GM23338 (cell line): ENCODE data around the gene ATP5MC2. TPM values are rescaled to one million over a fixed set of nuclear protein-coding genes. Genes with fewer than 3 reads are reported as not detected.

ENCODE experiments used
- ATAC-seq: fragments of 200-7000 bp; cut with Tn5 transposase; 3 replicates; pipeline ENCODE4 v1.9.1; 2020
- DNase-seq: peaks from one replicate; pipeline ENCODE4 v3.0.0-alpha.2; 2015; ENCODE audit warnings: low spot score
- H2AFZ ChIP-seq: fragments of 200-600 bp; sonication (generic); 2 replicates; pipeline ENCODE4 v1.8.0; 2016; ENCODE audit warnings: antibody characterized with exemption, mild to moderate bottlenecking, moderate library complexity
- H3F3A ChIP-seq: fragments of 200-600 bp; sonication (generic); replicated peaks from 2 replicates; pipeline ENCODE4 v1.8.0; 2017; ENCODE audit warnings: antibody characterized with exemption, mixed run types, low read depth
- H3K27ac ChIP-seq: fragments of 200-600 bp; sonication (generic); 2 replicates; pipeline ENCODE4 v1.6.1; 2016; ENCODE audit warnings: low read depth
- H3K27me3 ChIP-seq: fragments of 200-600 bp; sonication (generic); 2 replicates; pipeline ENCODE4 v1.8.0; 2016; ENCODE audit warnings: mild to moderate bottlenecking, mixed run types, moderate library complexity; ENCODE audit not compliant: insufficient read depth
- H3K36me3 ChIP-seq: fragments of 200-600 bp; sonication (generic); 2 replicates; pipeline ENCODE4 v1.8.0; 2016; ENCODE audit warnings: mild to moderate bottlenecking; ENCODE audit not compliant: insufficient read depth
- H3K4me1 ChIP-seq: fragments of 200-600 bp; sonication (generic); 2 replicates; pipeline ENCODE4 v1.8.0; 2016; ENCODE audit warnings: mild to moderate bottlenecking, moderate library complexity; ENCODE audit not compliant: insufficient read depth
- H3K4me2 ChIP-seq: fragments of 200-600 bp; sonication (generic); 2 replicates; pipeline ENCODE4 v1.7.1; 2017; ENCODE audit warnings: mixed run types
- H3K4me3 ChIP-seq: fragments of 200-600 bp; sonication (generic); 2 replicates; pipeline ENCODE4 v1.6.1; 2016; ENCODE audit warnings: mixed run types
- H3K79me2 ChIP-seq: fragments of 200-600 bp; sonication (generic); replicated peaks from 2 replicates; pipeline ENCODE4 v1.8.0; 2017; ENCODE audit warnings: mild to moderate bottlenecking; ENCODE audit not compliant: insufficient read depth
- H3K9me2 ChIP-seq: fragments of 200-600 bp; sonication (generic); 2 replicates; pipeline ENCODE4 v1.8.0; 2017; ENCODE audit not compliant: insufficient read depth
- H4K20me1 ChIP-seq: fragments of 200-600 bp; sonication (generic); replicated peaks from 2 replicates; pipeline ENCODE4 v1.8.0; 2017; ENCODE audit warnings: mild to moderate bottlenecking; ENCODE audit not compliant: insufficient read depth
- H3K27ac Mint-ChIP-seq: 2 replicates; pipeline ENCODE4 v1.8.0; 2020; ENCODE audit warnings: inconsistent platforms, mild to moderate bottlenecking, moderate library complexity, mixed read lengths
- H3K27me3 Mint-ChIP-seq: 3 replicates; pipeline ENCODE4 v1.8.0; 2022; ENCODE audit warnings: low read depth, mild to moderate bottlenecking, moderate library complexity, mixed read lengths, inconsistent platforms; ENCODE audit not compliant: insufficient read depth, poor library complexity
- H3K36me3 Mint-ChIP-seq: 3 replicates; pipeline ENCODE4 v1.8.0; 2021; ENCODE audit warnings: low read depth, mild to moderate bottlenecking, inconsistent platforms, moderate library complexity, mixed read lengths
- H3K4me1 Mint-ChIP-seq: 3 replicates; pipeline ENCODE4 v1.8.0; 2020; ENCODE audit warnings: mild to moderate bottlenecking, inconsistent platforms, mixed read lengths
- H3K4me3 Mint-ChIP-seq: 3 replicates; pipeline ENCODE4 v1.8.0; 2021; ENCODE audit warnings: moderate library complexity, mild to moderate bottlenecking, inconsistent platforms, mixed read lengths
- H3K9me3 Mint-ChIP-seq: 3 replicates; pipeline ENCODE4 v1.8.0; 2020; ENCODE audit warnings: moderate library complexity, mild to moderate bottlenecking, inconsistent platforms, mixed read lengths
- CREB1 ChIP-seq: fragments of 250-450 bp; sonication (Bioruptor Pico); IDR thresholded peaks from 2 replicates; pipeline ENCODE4 v1.5.0; 2020; ENCODE audit warnings: low read depth, mild to moderate bottlenecking, moderate library complexity
- ETS1 ChIP-seq: IDR thresholded peaks from 2 replicates; pipeline ENCODE4 v1.6.1; 2016; ENCODE audit warnings: antibody characterized with exemption
- EZH2 ChIP-seq: fragments of 200-600 bp; sonication (generic); IDR thresholded peaks from one replicate; pipeline ENCODE4 v1.8.0; 2017; ENCODE audit warnings: antibody characterized with exemption, mild to moderate bottlenecking, low read depth; ENCODE audit not compliant: unreplicated experiment
- EZH2phosphoT487 ChIP-seq: fragments of 200-600 bp; sonication (generic); IDR thresholded peaks from one replicate; pipeline ENCODE4 v1.8.1; 2018; ENCODE audit warnings: antibody characterized with exemption; ENCODE audit not compliant: unreplicated experiment
- JUNB ChIP-seq: IDR thresholded peaks from one replicate; pipeline ENCODE4 v1.6.1; 2016; ENCODE audit warnings: antibody characterized with exemption; ENCODE audit not compliant: unreplicated experiment
- NANOG ChIP-seq: IDR thresholded peaks from 2 replicates; pipeline ENCODE4 v1.6.1; 2016; ENCODE audit warnings: antibody characterized with exemption, borderline replicate concordance
- POLR2AphosphoS5 ChIP-seq: IDR thresholded peaks from 2 replicates; pipeline ENCODE4 v1.6.1; 2016; ENCODE audit warnings: antibody characterized with exemption, low read depth
- REST ChIP-seq: IDR thresholded peaks from one replicate; pipeline ENCODE4 v1.6.1; 2018; ENCODE audit warnings: antibody characterized with exemption; ENCODE audit not compliant: unreplicated experiment
- STAT1 ChIP-seq: IDR thresholded peaks from one replicate; pipeline ENCODE4 v1.6.1; 2016; ENCODE audit warnings: antibody characterized with exemption; ENCODE audit not compliant: unreplicated experiment
- ZNF114 ChIP-seq: fragments of 250-450 bp; sonication (Bioruptor Pico); IDR thresholded peaks from 2 replicates; pipeline ENCODE4 v1.5.0; 2020; ENCODE audit warnings: mild to moderate bottlenecking, moderate library complexity
- ZNF331 ChIP-seq: fragments of 250-450 bp; sonication (Bioruptor Pico); IDR thresholded peaks from 2 replicates; pipeline ENCODE4 v1.5.0; 2020; ENCODE audit warnings: low read depth, mild to moderate bottlenecking, moderate library complexity
- polyA plus RNA-seq: library from polyadenylated mRNA; unstranded; fragments of >200 nt; fragmentation: Nextera tagmentation; extraction: Ambion mirVana; gene quantifications from 2 replicates; pipeline ENCODE4 v1.2.1, GENCODE V29; 2016
- total RNA-seq: library from RNA; depleted of rRNA; stranded (reverse); fragments of >200 nt; shearing (Covaris generic); gene quantifications from 2 replicates; pipeline ENCODE4 v1.2.3, GENCODE V29; 2014
- TF ChIP-seq, protein P1 (sequence below): fragments of 250-450 bp; sonication (Bioruptor Pico); IDR thresholded peaks from 2 replicates; pipeline ENCODE4 v1.5.0; 2020; ENCODE audit warnings: mild to moderate bottlenecking, moderate library complexity
- TF ChIP-seq, protein P2 (sequence below), 2 experiments: fragments of 200-600 bp in 1 of 2; sonication (generic) in 1 of 2; conservative IDR thresholded peaks; 2 replicates each; pipeline versions ENCODE4 v1.5.1 to v1.6.1; 2016 to 2017; ENCODE audit warnings: antibody characterized with exemption in 2 of 2, low read depth in 2 of 2, mild to moderate bottlenecking in 2 of 2, moderate library complexity in 1 of 2

The ATP5MC2 gene
- total and polyA plus RNA-seq, 2 experiments from 2014 or later, result 362 to 821 TPM

GRCh38 chr12:53720946-53721345, 45.1 kb upstream of the ATP5MC2 start:
- no peak overlapping the region for H3K4me3 ChIP-seq
- H3K79me2 ChIP-seq, result no peaks in the 10 kb centered on the region
- TF ChIP-seq, protein P1, sequence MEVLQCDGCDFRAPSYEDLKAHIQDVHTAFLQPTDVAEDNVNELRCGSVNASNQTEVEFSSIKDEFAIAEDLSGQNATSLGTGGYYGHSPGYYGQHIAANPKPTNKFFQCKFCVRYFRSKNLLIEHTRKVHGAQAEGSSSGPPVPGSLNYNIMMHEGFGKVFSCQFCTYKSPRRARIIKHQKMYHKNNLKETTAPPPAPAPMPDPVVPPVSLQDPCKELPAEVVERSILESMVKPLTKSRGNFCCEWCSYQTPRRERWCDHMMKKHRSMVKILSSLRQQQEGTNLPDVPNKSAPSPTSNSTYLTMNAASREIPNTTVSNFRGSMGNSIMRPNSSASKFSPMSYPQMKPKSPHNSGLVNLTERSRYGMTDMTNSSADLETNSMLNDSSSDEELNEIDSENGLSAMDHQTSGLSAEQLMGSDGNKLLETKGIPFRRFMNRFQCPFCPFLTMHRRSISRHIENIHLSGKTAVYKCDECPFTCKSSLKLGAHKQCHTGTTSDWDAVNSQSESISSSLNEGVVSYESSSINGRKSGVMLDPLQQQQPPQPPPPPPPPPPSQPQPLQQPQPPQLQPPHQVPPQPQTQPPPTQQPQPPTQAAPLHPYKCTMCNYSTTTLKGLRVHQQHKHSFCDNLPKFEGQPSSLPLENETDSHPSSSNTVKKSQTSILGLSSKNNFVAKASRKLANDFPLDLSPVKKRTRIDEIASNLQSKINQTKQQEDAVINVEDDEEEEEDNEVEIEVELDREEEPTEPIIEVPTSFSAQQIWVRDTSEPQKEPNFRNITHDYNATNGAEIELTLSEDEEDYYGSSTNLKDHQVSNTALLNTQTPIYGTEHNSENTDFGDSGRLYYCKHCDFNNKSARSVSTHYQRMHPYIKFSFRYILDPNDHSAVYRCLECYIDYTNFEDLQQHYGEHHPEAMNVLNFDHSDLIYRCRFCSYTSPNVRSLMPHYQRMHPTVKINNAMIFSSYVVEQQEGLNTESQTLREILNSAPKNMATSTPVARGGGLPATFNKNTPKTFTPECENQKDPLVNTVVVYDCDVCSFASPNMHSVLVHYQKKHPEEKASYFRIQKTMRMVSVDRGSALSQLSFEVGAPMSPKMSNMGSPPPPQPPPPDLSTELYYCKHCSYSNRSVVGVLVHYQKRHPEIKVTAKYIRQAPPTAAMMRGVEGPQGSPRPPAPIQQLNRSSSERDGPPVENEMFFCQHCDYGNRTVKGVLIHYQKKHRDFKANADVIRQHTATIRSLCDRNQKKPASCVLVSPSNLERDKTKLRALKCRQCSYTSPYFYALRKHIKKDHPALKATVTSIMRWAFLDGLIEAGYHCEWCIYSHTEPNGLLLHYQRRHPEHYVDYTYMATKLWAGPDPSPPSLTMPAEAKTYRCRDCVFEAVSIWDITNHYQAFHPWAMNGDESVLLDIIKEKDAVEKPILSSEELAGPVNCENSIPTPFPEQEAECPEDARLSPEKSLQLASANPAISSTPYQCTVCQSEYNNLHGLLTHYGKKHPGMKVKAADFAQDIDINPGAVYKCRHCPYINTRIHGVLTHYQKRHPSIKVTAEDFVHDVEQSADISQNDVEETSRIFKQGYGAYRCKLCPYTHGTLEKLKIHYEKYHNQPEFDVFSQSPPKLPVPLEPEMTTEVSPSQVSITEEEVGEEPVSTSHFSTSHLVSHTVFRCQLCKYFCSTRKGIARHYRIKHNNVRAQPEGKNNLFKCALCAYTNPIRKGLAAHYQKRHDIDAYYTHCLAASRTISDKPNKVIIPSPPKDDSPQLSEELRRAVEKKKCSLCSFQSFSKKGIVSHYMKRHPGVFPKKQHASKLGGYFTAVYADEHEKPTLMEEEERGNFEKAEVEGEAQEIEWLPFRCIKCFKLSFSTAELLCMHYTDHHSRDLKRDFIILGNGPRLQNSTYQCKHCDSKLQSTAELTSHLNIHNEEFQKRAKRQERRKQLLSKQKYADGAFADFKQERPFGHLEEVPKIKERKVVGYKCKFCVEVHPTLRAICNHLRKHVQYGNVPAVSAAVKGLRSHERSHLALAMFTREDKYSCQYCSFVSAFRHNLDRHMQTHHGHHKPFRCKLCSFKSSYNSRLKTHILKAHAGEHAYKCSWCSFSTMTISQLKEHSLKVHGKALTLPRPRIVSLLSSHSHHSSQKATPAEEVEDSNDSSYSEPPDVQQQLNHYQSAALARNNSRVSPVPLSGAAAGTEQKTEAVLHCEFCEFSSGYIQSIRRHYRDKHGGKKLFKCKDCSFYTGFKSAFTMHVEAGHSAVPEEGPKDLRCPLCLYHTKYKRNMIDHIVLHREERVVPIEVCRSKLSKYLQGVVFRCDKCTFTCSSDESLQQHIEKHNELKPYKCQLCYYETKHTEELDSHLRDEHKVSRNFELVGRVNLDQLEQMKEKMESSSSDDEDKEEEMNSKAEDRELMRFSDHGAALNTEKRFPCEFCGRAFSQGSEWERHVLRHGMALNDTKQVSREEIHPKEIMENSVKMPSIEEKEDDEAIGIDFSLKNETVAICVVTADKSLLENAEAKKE (CRISPR knock-in tag), result no peak
- TF ChIP-seq POLR2AphosphoS5 (no peak), NANOG (no peak), ZNF331 (CRISPR knock-in tag) (no peak), JUNB (no peak), ETS1 (no peak), CREB1 (CRISPR knock-in tag) (no peak), STAT1 (no peak), EZH2phosphoT487 (no peak), ZNF114 (no peak), REST (no peak), EZH2 (no peak)
- TF ChIP-seq, protein P2, sequence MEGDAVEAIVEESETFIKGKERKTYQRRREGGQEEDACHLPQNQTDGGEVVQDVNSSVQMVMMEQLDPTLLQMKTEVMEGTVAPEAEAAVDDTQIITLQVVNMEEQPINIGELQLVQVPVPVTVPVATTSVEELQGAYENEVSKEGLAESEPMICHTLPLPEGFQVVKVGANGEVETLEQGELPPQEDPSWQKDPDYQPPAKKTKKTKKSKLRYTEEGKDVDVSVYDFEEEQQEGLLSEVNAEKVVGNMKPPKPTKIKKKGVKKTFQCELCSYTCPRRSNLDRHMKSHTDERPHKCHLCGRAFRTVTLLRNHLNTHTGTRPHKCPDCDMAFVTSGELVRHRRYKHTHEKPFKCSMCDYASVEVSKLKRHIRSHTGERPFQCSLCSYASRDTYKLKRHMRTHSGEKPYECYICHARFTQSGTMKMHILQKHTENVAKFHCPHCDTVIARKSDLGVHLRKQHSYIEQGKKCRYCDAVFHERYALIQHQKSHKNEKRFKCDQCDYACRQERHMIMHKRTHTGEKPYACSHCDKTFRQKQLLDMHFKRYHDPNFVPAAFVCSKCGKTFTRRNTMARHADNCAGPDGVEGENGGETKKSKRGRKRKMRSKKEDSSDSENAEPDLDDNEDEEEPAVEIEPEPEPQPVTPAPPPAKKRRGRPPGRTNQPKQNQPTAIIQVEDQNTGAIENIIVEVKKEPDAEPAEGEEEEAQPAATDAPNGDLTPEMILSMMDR (conservative IDR thresholded peaks at IDR 0.05; ENCODE audit: low read depth in 2 of 2), result no peak
- no peaks in the 10 kb centered on the region; the same call in 2 of the 3 replicates for H3K9me3 Mint-ChIP-seq
- no peak overlapping the region for H3K4me2 ChIP-seq
- no peak overlapping the region for H3K4me3 Mint-ChIP-seq
- H3K36me3 ChIP-seq, result no peaks in the 10 kb centered on the region
- H3K9me2 ChIP-seq, result no peaks in the 10 kb centered on the region
- peaks cover 5% of the 10 kb centered on the region for H3K27me3 Mint-ChIP-seq
- H3K4me1 Mint-ChIP-seq, result peaks cover 9% of the 10 kb centered on the region; the same call in 1 of the 3 replicates
- DNase-seq (no peak), ATAC-seq (no peak)
- no peaks in the 10 kb centered on the region for H3K36me3 Mint-ChIP-seq
- H3F3A ChIP-seq, result no peaks in the 10 kb centered on the region
- H3K27ac Mint-ChIP-seq, result no peak overlapping the region
- no peaks in the 10 kb centered on the region for H3K4me1 ChIP-seq
- no peaks in the 10 kb centered on the region for H4K20me1 ChIP-seq
- H2AFZ ChIP-seq, result no peak overlapping the region
- no peak overlapping the region for H3K27ac ChIP-seq
- H3K27me3 ChIP-seq, result no peaks in the 10 kb centered on the region
